Measurements from ENCODE around the gene ARHGEF33. TPM values are rescaled to one million over a fixed set of nuclear protein-coding genes. Genes with fewer than 3 reads are reported as not detected.

The ARHGEF33 gene
- total RNA-seq, 1 donor from 2014 or later = 6.4 TPM

- intact Hi-C loops (cut with DNase I) = no loop called here
- Histone ChIP-seq H3K27ac (peak overlapping the region; percentile 44 to 60), H3K27me3 (no peaks in the 10 kb centered on the region), H3K36me3 (peaks cover 0 to 2% of the 10 kb centered on the region in 2 donors), H3K4me3 (peak overlapping the region; percentile 6 to 7), H3K4me1 (peaks cover 0 to 37% of the 10 kb centered on the region in 2 donors), H3K9me3 (no peaks in the 10 kb centered on the region)
- TF ChIP-seq CTCF (IDR thresholded peaks at IDR 0.05) = no peak
- DNase-seq (ENCODE audit: low spot score in 2 of 2) = no peak
These were observed 133.1 kb downstream of the ARHGEF33 start for GRCh38 chr2:39022642-39023235.

- H3K36me3 ChIP-seq = peaks cover 0 to 4% of the 10 kb centered on the region in 2 donors
- intact Hi-C loops (cut with DNase I) = no loop called here
- H3K4me1 ChIP-seq = peaks cover 0 to 32% of the 10 kb centered on the region in 2 donors
- TF ChIP-seq CTCF (IDR thresholded peaks at IDR 0.05) = no peak
- H3K4me3 ChIP-seq = no peak overlapping the region
- peak overlapping the region; percentile 27 to 47 for H3K27ac ChIP-seq
- H3K27me3 ChIP-seq = no peaks in the 10 kb centered on the region
- H3K9me3 ChIP-seq = no peaks in the 10 kb centered on the region
- DNase-seq (ENCODE audit: low spot score in 2 of 2) = no peak
These were observed 134.0 kb downstream of the ARHGEF33 start for GRCh38 chr2:39023649-39024048.

- no peaks in the 10 kb centered on the region for H3K27me3 ChIP-seq
- no peak for TF ChIP-seq CTCF (IDR thresholded peaks at IDR 0.05)
These were observed 135.2 kb downstream of the ARHGEF33 start for GRCh38 chr2:39024833-39025232.

More at GRCh38 chr2:39024833-39025232, 135.2 kb downstream of the ARHGEF33 start:
- H3K4me1 ChIP-seq = peaks cover 0 to 29% of the 10 kb centered on the region in 2 donors
- H3K36me3 ChIP-seq = peaks cover 0 to 10% of the 10 kb centered on the region in 2 donors
- no peak overlapping the region for H3K4me3 ChIP-seq
- no peaks in the 10 kb centered on the region for H3K9me3 ChIP-seq
- intact Hi-C loops (cut with DNase I) = no loop called here
- no peak for DNase-seq (ENCODE audit: low spot score in 2 of 2)
- H3K27ac ChIP-seq = peak overlapping the region in 1 of 2 donors; percentile 38

Other genes with a start within 250 kb of the ARHGEF33 start
- 1.4 TPM for gene GALM, start 223.8 kb upstream of the ARHGEF33 start, total RNA-seq
- gene SRSF7, start 138.5 kb upstream of the ARHGEF33 start, total RNA-seq = 54.1 TPM
- gene GEMIN6, start 111.7 kb upstream of the ARHGEF33 start, total RNA-seq = 0.85 TPM
- 4.3 TPM for gene DHX57, start 13.9 kb upstream of the ARHGEF33 start, total RNA-seq
- gene MORN2, start 13.9 kb upstream of the ARHGEF33 start, total RNA-seq = not detected
- 11.3 TPM for gene SOS1, start 231.2 kb downstream of the ARHGEF33 start, total RNA-seq